Lung (tissue), 12 donors: Measurements from ENCODE around the gene SV2B. TPM values are rescaled to one million over a fixed set of nuclear protein-coding genes. Genes with fewer than 3 reads are reported as not detected.

Experiments
- ATAC-seq: fragments of 200-7000 bp; cut with Tn5 transposase; one replicate; pipeline ENCODE4 v1.9.1; 2020; ENCODE audit warnings: moderate number of reproducible peaks; ENCODE audit not compliant: insufficient read depth, low FRiP score
- DNase-seq, 3 donors: peaks; one replicate each; pipeline ENCODE4 v3.0.0-alpha.2; 2013 to 2017
- H3K27ac ChIP-seq, 2 donors: one replicate each; pipeline ENCODE4 v1.5.1; 2013; ENCODE audit warnings: mild to moderate bottlenecking in 2 of 2, moderate library complexity in 2 of 2, control low read depth in 1 of 2, inconsistent platforms in 1 of 2, low read depth in 1 of 2, low read length in 1 of 2
- H3K27me3 ChIP-seq, 3 donors: one replicate each; pipeline ENCODE4 v1.5.1; 2013; ENCODE audit warnings: low read length in 2 of 3; ENCODE audit not compliant: control insufficient read depth in 3 of 3, insufficient read depth in 3 of 3
- H3K36me3 ChIP-seq, 4 donors: one replicate each; pipeline ENCODE4 v1.5.1; 2013; ENCODE audit warnings: low read length in 4 of 4, mild to moderate bottlenecking in 1 of 4, moderate library complexity in 1 of 4; ENCODE audit not compliant: control insufficient read depth in 4 of 4, insufficient read depth in 4 of 4
- H3K4me1 ChIP-seq, 5 donors: one replicate each; pipeline ENCODE4 v1.5.1; 2013; ENCODE audit warnings: low read length in 5 of 5, mild to moderate bottlenecking in 2 of 5, moderate library complexity in 1 of 5; ENCODE audit not compliant: control insufficient read depth in 5 of 5, insufficient read depth in 5 of 5
- H3K4me3 ChIP-seq: one replicate; pipeline ENCODE4 v1.5.1; 2013; ENCODE audit warnings: mild to moderate bottlenecking, control low read depth, moderate library complexity
- H3K9ac ChIP-seq, 2 donors: one replicate each; pipeline ENCODE4 v1.5.1; 2013; ENCODE audit warnings: low read length in 2 of 2, control low read depth in 1 of 2; ENCODE audit not compliant: insufficient read depth in 1 of 2
- H3K9me3 ChIP-seq, 4 donors: one replicate each; pipeline ENCODE4 v1.5.1; 2013; ENCODE audit warnings: low read length in 3 of 4, mild to moderate bottlenecking in 1 of 4, moderate library complexity in 1 of 4; ENCODE audit not compliant: control insufficient read depth in 4 of 4, insufficient read depth in 3 of 4
- CTCF ChIP-seq: IDR thresholded peaks from 2 replicates; pipeline ENCODE4 v1.5.1; 2012; ENCODE audit warnings: mild to moderate bottlenecking; ENCODE audit errors: control extremely low read depth, extremely low read depth
- WGBS, 2 donors: extraction: QIAGEN DNeasy Blood & Tissue Kit; methylation state at CpG; one replicate each; pipeline ENCODE4 v1.1.7; 2013; 5-methylcytosine and 5-hydroxymethylcytosine counted together
- polyA plus RNA-seq, 2 donors: library from polyadenylated mRNA; stranded (reverse); fragments of 200-250 nt; gene quantifications; one replicate each; pipeline ENCODE4 v1.2.1, GENCODE V29; 2013
- total RNA-seq, 2 donors: library from RNA; depleted of rRNA in 1 of 2; stranded (reverse); fragments of >200 nt in 1 of 2; gene quantifications; one replicate each; pipeline ENCODE4 v1.2.1, GENCODE V29; 2014 to 2021
- donor health status: control.
- donor health status: control.
- donor health status: Bipolar disorder and iron deficiency.
- donor health status: healthy.
- donor health status: DM: yes; HTN: yes; CAD: no.

SV2B gene
- total and polyA plus RNA-seq, 4 donors: 0.12 to 2.8 (median 0.90) TPM

- peaks cover 0 to 8% (median 0%) of the 10 kb centered on the region in 3 donors for H3K27me3 ChIP-seq
- H3K9me3 ChIP-seq: peaks cover 0 to 2% (median 0%) of the 10 kb centered on the region in 4 donors
- TF ChIP-seq CTCF: no peak
- DNase-seq: no peak
- H3K9ac ChIP-seq: no peak overlapping the region
- H3K4me3 ChIP-seq: no peak overlapping the region
- peaks cover 0 to 5% (median 0%) of the 10 kb centered on the region in 5 donors for H3K4me1 ChIP-seq
- ATAC-seq: no peak
- 83 to 91% methylated on average over 4 of the region's 4 CpGs for WGBS, 2 donors
- no peak overlapping the region for H3K27ac ChIP-seq
- H3K36me3 ChIP-seq: no peaks in the 10 kb centered on the region
These were observed 165.4 kb downstream of the SV2B start for GRCh38 chr15:91265416-91265940.

GRCh38 chr15:91268510-91268909 lies 168.5 kb downstream of the SV2B start:
- DNase-seq (no peak), ATAC-seq (no peak)
- Histone ChIP-seq H3K36me3 (no peaks in the 10 kb centered on the region), H3K27ac (no peak overlapping the region), H3K9me3 (no peaks in the 10 kb centered on the region), H3K4me3 (no peak overlapping the region), H3K9ac (no peak overlapping the region), H3K4me1 (peaks cover 0 to 5% (median 2%) of the 10 kb centered on the region in 5 donors), H3K27me3 (peaks cover 0 to 9% (median 0%) of the 10 kb centered on the region in 3 donors)
- TF ChIP-seq CTCF: no peak
- WGBS, 2 donors: 87 to 95% methylated on average over 11 of the region's 11 CpGs

DNA sequence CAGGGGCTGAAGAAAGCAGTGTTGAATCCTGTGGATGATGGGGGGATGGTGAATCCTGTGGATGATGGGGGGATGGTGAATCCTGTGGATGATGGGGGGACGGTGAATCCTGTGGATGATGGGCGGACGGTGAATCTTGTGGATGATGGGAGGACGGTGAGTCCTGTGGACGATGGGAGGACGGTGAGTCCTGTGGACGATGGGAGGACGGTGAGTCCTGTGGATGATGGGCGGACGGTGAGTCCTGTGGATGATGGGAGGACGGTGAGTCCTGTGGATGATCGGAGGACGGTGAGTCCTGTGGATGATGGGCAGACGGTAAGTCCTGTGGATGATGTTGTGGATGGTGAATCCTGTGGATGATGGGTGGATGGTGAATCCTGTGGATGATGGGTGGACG lies 170.7 kb downstream of the SV2B start:
- no peak overlapping the region for H3K27ac ChIP-seq
- H3K27me3 ChIP-seq: peaks cover 0 to 6% (median 0%) of the 10 kb centered on the region in 3 donors
- DNase-seq (no peak), ATAC-seq (no peak)
- no peak overlapping the region for H3K4me3 ChIP-seq
- H3K9me3 ChIP-seq: no peaks in the 10 kb centered on the region
- WGBS, 2 donors: 77 to 89% methylated on average over 15 of the region's 15 CpGs
- peaks cover 0 to 4% (median 0%) of the 10 kb centered on the region in 5 donors for H3K4me1 ChIP-seq
- H3K36me3 ChIP-seq: no peaks in the 10 kb centered on the region
- no peak overlapping the region for H3K9ac ChIP-seq
- no peak for TF ChIP-seq CTCF
